GM21717 (cell line): ENCODE measurements around the gene CACNA1E.
"Not testable (repeated sequence)": the region's sequence is repeated elsewhere in the genome, so short reads cannot be mapped to it uniquely, and the experiment has no call there.

Source experiments
- ATAC-seq: cut with Tn5 transposase; IDR thresholded peaks from one replicate; pipeline ENCODE4 v1.9.1; 2021; ENCODE audit warnings: mild to moderate bottlenecking, moderate library complexity; ENCODE audit not compliant: unreplicated experiment

Gene CACNA1E

DNA sequence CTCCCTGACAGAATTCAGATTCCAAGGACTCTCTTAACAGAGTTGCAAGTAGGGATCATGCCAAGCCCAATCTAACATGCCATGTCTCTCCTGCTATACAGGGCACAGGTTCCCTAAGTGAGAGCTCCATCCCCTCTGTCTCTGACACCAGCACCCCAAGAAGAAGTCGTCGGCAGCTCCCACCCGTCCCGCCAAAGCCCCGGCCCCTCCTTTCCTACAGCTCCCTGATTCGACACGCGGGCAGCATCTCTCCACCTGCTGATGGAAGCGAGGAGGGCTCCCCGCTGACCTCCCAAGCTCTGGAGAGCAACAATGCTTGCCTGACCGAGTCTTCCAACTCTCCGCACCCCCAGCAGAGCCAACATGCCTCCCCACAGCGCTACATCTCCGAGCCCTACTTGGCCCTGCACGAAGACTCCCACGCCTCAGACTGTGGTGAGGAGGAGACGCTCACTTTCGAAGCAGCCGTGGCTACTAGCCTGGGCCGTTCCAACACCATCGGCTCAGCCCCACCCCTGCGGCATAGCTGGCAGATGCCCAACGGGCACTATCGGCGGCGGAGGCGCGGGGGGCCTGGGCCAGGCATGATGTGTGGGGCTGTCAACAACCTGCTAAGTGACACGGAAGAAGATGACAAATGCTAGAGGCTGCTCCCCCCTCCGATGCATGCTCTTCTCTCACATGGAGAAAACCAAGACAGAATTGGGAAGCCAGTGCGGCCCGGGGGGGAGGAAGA is 315.0 kb downstream of the CACNA1E start:
- no peak for ATAC-seq

DNA sequence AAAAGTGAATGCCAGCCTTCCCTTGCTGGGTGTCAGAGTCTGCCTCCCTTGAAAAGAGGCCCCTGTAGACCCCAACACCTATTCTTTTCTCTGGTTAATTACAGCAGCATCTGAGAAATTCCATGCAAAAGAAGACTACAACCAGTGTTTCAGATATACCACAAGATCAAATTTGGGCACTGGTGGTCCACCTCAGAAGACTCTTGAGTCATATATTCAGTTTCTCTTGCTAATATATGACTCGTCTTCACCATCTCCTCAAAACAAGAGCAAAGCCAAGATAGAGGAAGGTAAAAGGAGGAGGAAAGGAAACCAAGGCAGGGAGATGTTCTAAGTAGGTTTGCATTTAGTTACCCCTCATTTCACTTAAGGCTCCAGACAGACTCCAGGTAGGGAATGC is 318.3 kb downstream of the CACNA1E start:
- no peak for ATAC-seq

DNA sequence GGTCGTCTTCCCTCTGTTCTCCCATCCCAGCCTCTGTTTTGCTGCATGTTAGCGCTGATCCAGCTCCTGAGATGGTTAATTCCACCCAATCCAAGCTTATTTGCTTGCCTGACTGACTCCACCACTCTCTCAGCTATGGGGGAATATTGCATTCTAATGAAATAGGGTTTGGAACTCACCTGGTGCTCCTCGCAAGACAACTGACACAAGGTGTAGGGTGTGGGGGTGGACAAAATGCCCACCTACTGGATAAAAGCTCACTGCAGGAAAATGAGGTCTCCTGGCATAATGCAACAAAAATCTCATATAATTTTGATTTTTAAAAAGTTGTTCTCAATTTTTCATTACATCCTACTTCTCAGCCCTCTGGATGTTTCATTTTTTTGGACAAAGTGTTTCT is 319.1 kb downstream of the CACNA1E start:
- no peak for ATAC-seq

DNA sequence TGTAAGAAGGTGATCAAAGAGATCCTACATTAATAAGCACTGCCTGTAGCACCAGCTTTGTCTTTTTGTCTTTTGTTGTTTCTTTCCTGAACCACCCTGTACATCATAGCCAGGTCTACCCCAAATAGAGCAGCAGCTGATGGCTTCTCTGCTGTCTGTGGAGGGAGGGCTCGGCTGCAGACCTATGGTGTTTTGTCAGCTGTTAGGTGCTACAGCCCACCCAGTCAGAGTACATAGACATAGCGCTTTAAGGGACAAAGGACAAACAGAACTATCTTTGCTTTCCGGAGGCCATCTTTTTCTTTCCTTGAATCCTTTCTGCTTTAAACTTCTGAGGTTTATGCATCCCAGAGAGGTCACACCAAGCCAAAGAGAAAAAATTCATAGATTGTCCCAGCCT is 320.1 kb downstream of the CACNA1E start:
- no peak for ATAC-seq

DNA sequence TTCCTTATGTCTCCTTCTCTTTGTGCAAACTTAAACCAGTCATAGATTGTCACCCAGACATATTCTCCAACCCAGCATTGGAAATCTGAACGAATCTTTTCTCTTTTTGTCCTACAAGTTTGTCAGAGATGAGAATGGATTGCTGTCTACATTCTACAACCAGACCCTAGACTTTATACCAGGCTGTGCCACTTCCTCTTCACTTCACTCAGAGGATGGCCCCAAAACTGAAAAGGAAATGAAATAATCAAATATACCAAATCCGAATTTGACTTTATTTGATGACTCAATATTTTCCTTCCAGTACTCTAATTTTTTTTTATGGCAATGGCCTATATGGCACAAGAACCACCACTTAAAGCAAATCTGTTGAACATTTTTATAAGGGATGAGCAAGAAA is 321.7 kb downstream of the CACNA1E start:
- ATAC-seq, result no peak

- ATAC-seq, result no peak
Measured at GRCh38 chr1:181806746-181807145, 323.4 kb downstream of the CACNA1E start.

DNA sequence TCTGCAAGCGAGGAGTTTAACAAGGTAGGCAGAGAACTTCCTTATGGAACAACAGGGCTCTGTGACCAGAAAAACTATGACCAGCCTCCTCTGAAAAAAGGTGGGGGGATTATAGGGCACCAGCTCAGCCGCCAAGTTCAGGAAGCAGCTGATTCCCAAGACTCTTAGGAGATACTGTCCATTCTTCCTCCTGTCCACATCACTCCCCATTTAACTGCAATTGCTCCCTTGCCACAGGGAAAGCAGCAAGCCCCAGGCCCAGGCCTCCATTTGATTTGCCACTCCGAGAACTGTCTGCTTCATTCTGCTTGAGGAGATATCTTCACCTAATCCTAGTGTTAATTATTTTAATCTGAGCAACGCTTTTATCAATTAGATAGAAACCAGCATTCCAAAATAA is 323.9 kb downstream of the CACNA1E start:
- ATAC-seq, result no peak

DNA sequence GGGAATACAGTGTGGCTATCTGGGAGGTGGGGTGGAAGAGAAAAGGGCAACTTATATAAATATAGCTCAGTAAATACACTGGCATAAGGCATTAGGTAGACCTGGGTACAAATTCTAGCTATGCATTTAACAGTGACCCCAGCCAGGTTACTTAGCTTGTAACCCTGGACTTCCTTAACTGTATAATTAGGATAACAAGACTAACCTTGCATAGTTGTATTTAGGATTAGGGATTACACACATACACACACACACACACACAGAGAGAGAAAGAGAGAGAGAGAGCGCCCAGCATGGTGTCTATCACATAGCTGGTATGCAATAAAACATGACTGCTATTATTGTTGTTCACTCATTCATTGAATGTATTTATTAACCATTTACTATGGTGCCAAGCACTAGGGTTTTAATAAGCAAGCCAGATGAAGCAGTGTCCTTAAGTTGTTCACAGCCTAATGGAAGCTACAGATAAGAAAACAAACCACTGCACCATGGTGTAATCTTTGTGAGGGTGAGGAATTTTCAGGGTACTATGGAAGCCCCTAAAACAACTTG is 326.8 kb downstream of the CACNA1E start:
- no peak for ATAC-seq

DNA sequence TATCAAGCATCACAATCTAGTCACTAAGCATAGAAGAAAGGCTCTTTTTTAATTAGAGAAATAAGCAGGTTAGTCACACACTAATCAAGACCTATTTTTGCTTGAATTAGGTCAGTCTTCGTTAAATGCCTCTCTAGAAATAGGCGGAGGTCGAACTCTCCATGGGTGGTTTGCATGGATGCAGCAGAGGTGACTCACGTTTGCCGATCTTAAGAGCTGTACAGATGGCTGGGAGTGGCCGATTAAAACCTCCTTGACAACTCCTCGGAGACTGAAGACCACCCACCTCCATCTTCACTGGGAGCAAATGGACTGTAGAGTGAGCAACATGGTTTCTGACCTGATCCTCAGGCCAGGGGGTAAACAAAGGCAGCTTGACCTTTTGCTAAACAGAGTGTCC is 328.9 kb downstream of the CACNA1E start:
- ATAC-seq, result no peak

- no peak for ATAC-seq
Measured at GRCh38 chr1:181813266-181813665, 329.9 kb downstream of the CACNA1E start.

- no peak for ATAC-seq
Measured at GRCh38 chr1:181816608-181817007, 333.3 kb downstream of the CACNA1E start.

GRCh38 chr1:181817091-181817490 is 333.8 kb downstream of the CACNA1E start:
- ATAC-seq, result no peak

DNA sequence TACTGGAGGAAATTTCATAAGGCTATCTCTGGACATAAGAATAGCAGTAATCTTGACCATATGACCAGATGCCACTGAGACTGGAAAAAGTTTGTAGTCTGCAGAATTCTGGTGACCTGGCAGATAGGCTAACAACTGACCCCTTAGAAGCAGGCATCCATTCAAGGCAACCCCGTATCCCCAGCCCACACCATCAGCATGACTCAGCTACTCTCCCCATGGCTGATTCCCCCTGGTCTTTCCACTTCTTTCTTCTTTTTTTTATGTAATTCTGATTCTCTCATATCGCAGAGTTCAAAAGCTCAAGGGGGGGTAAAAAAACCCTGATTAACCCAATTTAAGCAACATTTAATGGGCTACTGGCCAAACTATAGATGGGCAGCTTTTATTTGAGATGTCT is 335.1 kb downstream of the CACNA1E start:
- ATAC-seq, result no peak

DNA sequence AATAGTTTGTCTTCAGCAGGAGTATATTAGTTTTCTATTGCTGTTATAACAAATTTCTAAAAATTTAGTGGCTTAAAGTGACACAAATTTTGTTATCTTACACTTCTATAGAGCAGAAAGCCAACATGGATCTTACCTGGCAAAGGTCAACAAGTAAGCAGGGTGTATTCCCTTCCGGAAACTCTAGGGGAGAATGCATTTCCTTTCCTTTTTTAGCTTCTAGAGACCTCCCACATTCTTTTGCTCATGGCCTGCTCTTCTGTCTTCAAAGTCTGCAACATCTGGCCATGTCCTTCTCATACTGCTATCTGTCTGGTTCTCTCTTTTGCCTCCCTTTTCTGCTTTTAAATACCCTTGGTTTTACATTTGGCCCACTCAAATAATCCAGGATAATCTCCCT is 335.6 kb downstream of the CACNA1E start:
- ATAC-seq, result no peak

DNA sequence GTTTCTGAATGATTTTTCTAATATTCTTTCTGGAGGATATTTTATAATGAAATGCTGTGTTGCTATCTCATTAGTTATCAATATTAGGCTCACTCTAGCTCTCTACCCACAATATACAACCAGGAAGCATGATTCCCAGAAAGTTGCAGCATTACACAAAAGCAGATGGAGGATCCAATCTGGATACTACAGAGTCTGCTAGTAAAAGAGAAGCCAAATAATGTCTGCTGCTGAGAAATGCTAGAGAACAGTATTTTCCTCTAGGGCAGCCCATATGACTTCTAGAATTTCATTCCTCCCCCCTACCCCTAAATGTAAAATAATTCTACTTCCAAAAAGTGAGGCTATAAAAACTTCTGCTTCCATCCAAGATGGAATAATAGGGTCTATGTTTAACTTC is 338.4 kb downstream of the CACNA1E start:
- no peak for ATAC-seq

- not testable (repeated sequence) for ATAC-seq
Measured at GRCh38 chr1:181832173-181832880, 349.0 kb downstream of the CACNA1E start.

DNA sequence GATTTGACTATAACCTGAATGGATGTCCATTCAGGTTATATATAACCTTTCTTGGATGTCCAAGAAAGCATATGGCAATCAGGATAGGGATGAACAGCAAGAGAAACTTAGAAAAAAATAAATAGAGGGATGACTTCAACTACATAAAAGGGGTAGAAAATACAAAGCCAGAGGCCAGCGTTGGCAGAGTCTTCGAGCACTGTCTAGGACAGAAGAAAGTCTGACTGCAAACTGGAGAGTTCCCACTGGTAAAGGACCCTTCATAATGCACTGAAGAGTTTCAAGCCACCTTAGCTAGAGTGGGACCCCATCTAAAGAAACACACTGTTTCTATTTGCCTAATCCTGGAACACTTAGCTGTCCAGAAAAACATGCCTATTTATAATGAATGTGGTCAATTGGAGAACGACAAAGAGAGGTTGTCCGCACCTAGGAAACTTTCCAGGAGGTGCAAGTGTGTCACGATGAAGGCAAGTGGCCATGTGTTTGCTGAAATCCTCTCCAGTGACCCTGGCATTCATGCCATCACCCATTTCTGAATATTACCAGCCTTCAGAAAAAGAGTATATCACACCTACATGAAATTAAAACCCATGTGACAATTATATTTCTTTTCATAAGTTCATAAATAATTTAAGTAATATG is 362.8 kb downstream of the CACNA1E start:
- no peak for ATAC-seq

GRCh38 chr1:181846681-181847080 is 363.4 kb downstream of the CACNA1E start:
- ATAC-seq, result no peak

DNA sequence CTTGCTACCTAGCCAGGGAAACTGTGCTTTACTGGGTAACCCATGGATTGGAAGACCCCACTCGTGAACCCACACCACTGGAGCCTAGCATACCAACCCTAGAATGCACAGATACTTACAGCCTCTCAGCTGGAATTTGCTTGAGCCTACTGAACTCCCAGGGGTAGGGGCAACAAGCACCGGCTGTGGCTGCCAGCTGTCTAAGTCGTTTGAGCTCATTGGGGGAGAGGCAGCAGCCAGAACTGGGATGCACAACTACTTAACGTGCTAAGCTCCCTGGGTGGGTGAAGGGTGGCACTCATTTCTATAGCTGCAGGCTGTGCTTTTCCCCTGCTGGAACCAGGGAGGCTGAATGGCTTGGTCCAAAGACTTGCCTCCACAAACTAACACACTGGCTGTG is 365.8 kb downstream of the CACNA1E start:
- ATAC-seq, result no peak

DNA sequence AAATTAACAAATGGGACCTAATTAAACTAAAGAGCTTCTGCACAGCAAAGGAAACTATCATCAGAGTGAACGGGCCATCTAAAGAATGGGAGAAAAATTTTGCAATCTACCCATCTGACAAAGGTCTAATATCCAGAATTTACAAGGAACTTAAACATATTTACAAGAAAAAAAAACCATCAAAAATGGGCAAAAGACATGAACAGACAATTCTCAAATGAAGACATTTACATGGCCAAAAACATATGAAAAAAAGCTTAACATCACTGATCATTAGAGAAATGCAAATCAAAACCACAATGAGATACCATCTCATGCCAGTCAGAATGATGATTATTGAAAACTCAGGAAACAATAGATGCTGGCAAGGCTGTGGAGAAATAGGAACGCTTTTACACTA is 370.9 kb downstream of the CACNA1E start:
- ATAC-seq, result not testable (repeated sequence)

- ATAC-seq, result no peak
Measured at GRCh38 chr1:181855380-181855779, 372.1 kb downstream of the CACNA1E start.
